SK-N-SH (cell line): ENCODE measurements around the gene CNTNAP5. TPM values are rescaled to one million over a fixed set of nuclear protein-coding genes. Genes with fewer than 3 reads are reported as not detected.

Experiments
- CTCF ChIA-PET: fragments of 300-600, 350-600 bp; formaldehyde crosslinking; extraction: SDS; loops from one replicate; lab custom pipeline; 2021; lab: Yijun Ruan, JAX
- POLR2A ChIA-PET: fragments of 350-600 bp; sonication (Branson Sonifier 250); formaldehyde crosslinking; extraction: SDS; loops from one replicate; lab custom pipeline; 2020; ENCODE audit warnings: antibody characterized with exemption, inconsistent platforms; lab: Yijun Ruan, JAX
- DNase-seq: peaks from one replicate; pipeline ENCODE4 v3.0.0; 2012
- H2AFZ ChIP-seq: fragments of 200-600 bp; sonication (generic); 2 replicates; pipeline ENCODE4 v1.8.1; 2016; ENCODE audit warnings: antibody characterized with exemption, mild to moderate bottlenecking, low read depth
- H3F3A ChIP-seq: fragments of 200-600 bp; sonication (generic); replicated peaks from 2 replicates; pipeline ENCODE3; 2016; ENCODE audit warnings: antibody characterized with exemption, mild to moderate bottlenecking; ENCODE audit not compliant: insufficient read depth
- H3K27ac ChIP-seq, 2 experiments: fragments of 200-500 bp in 1 of 2; fragments of 200-600 bp in 1 of 2; sonication (Bioruptor generic) in 1 of 2; sonication (generic), shearing (Covaris generic) in 1 of 2; 2 replicates each; pipeline versions ENCODE4 v1.5.1 to v1.6.1; 2014 to 2016; ENCODE audit warnings: low read depth in 2 of 2, inconsistent platforms in 1 of 2, low read length in 1 of 2, mild to moderate bottlenecking in 1 of 2, mixed read lengths in 1 of 2
- H3K27me3 ChIP-seq: fragments of 200-600 bp; sonication (generic), shearing (Covaris generic); 2 replicates; pipeline ENCODE4 v1.6.1; 2016; ENCODE audit warnings: mixed run types; ENCODE audit not compliant: insufficient read depth
- H3K36me3 ChIP-seq, 2 experiments: fragments of 200-500 bp in 1 of 2; fragments of 200-600 bp in 1 of 2; sonication (Bioruptor generic) in 1 of 2; sonication (generic) in 1 of 2; replicated peaks in 1 of 2; 2 replicates each; pipeline versions ENCODE3 to v1.5.1; 2014 to 2016; ENCODE audit warnings: low read length in 1 of 2, mild to moderate bottlenecking in 1 of 2; ENCODE audit not compliant: insufficient read depth in 2 of 2, control insufficient read depth in 1 of 2
- H3K4me1 ChIP-seq, 2 experiments: fragments of 200-500 bp in 1 of 2; fragments of 200-600 bp in 1 of 2; sonication (Bioruptor generic) in 1 of 2; sonication (generic), shearing (Covaris generic) in 1 of 2; 2 replicates each; pipeline versions ENCODE4 v1.5.1 to v1.6.1; 2014 to 2016; ENCODE audit warnings: low read depth in 1 of 2, low read length in 1 of 2, mixed run types in 1 of 2; ENCODE audit not compliant: insufficient read depth in 2 of 2, control insufficient read depth in 1 of 2
- H3K4me2 ChIP-seq: fragments of 200-600 bp; sonication (generic), shearing (Covaris generic); 2 replicates; pipeline ENCODE4 v1.6.1; 2017; ENCODE audit warnings: mixed run types
- H3K4me3 ChIP-seq, 2 experiments: fragments of 200-500 bp in 1 of 2; fragments of 200-600 bp in 1 of 2; sonication (Bioruptor generic) in 1 of 2; sonication (generic), shearing (Covaris generic) in 1 of 2; 2 replicates each; pipeline versions ENCODE4 v1.5.1 to v1.8.1; 2014 to 2016; ENCODE audit warnings: low read depth in 2 of 2, inconsistent platforms in 1 of 2, low read length in 1 of 2, mild to moderate bottlenecking in 1 of 2, mixed read lengths in 1 of 2, moderate library complexity in 1 of 2
- H3K79me2 ChIP-seq: fragments of 200-600 bp; sonication (generic); 2 replicates; pipeline ENCODE4 v1.8.1; 2017; ENCODE audit warnings: mild to moderate bottlenecking; ENCODE audit not compliant: insufficient read depth
- H3K9ac ChIP-seq: fragments of 200-600 bp; sonication (generic); 2 replicates; pipeline ENCODE4 v1.6.1; 2017; ENCODE audit warnings: mixed run types
- H3K9me2 ChIP-seq: fragments of 200-600 bp; sonication (generic); 2 replicates; pipeline ENCODE4 v1.6.1; 2017; ENCODE audit warnings: mixed run types
- H3K9me3 ChIP-seq: fragments of 200-600 bp; sonication (generic); 2 replicates; pipeline ENCODE4 v1.6.1; 2017; ENCODE audit warnings: mixed run types, mild to moderate bottlenecking, moderate library complexity
- H4K20me1 ChIP-seq: fragments of 200-600 bp; sonication (generic); 2 replicates; pipeline ENCODE4 v1.6.1; 2017; ENCODE audit warnings: mild to moderate bottlenecking, mixed run types; ENCODE audit not compliant: insufficient read depth
- ELF1 ChIP-seq: IDR thresholded peaks from 2 replicates; pipeline ENCODE4 v1.4.0; 2012
- EP300 ChIP-seq, 2 experiments: IDR thresholded peaks; 2 replicates each; pipeline versions ENCODE4 v1.4.0 to v1.6.1; 2012; ENCODE audit warnings: borderline replicate concordance in 1 of 2, low read depth in 1 of 2, low read length in 1 of 2
- EZH2phosphoT487 ChIP-seq: fragments of 200-600 bp; sonication (generic); IDR thresholded peaks from 2 replicates; pipeline ENCODE4 v1.6.1; 2017; ENCODE audit warnings: low read depth, mixed run types, mild to moderate bottlenecking, antibody characterized with exemption, moderate library complexity, borderline replicate concordance
- GATA2 ChIP-seq: sonication (generic); formaldehyde crosslinking; IDR thresholded peaks from 2 replicates; pipeline ENCODE4 v1.5.0; 2020; ENCODE audit warnings: mild to moderate bottlenecking, missing genetic modification reagents
- IRF3 ChIP-seq: fragments of 150-350 bp; IDR thresholded peaks from 2 replicates; pipeline ENCODE4 v1.6.1; 2016; ENCODE audit warnings: mild to moderate bottlenecking, low read depth, low read length
- MEF2A ChIP-seq: IDR thresholded peaks from 2 replicates; pipeline ENCODE4 v1.4.0; 2012; ENCODE audit warnings: low read depth, borderline replicate concordance
- NFIC ChIP-seq: IDR thresholded peaks from 2 replicates; pipeline ENCODE4 v1.4.0; 2012; ENCODE audit warnings: borderline replicate concordance
- NRF1 ChIP-seq: IDR thresholded peaks from 2 replicates; pipeline ENCODE4 v1.6.1; 2012; ENCODE audit warnings: low read depth, mild to moderate bottlenecking, low read length
- PBX3 ChIP-seq: IDR thresholded peaks from 2 replicates; pipeline ENCODE4; 2012
- RAD21 ChIP-seq: IDR thresholded peaks from 2 replicates; pipeline ENCODE4 v1.6.1; 2012; ENCODE audit warnings: mild to moderate bottlenecking, low read length
- RFX5 ChIP-seq: IDR thresholded peaks from 2 replicates; pipeline ENCODE4 v1.6.1; 2012; ENCODE audit warnings: mild to moderate bottlenecking, improper control_type of control experiment, low read length
- RXRA ChIP-seq: IDR thresholded peaks from 2 replicates; pipeline ENCODE4 v1.4.0; 2012; ENCODE audit warnings: low read depth, mild to moderate bottlenecking, borderline replicate concordance
- SMC3 ChIP-seq: IDR thresholded peaks from 2 replicates; pipeline ENCODE4 v1.6.1; 2012; ENCODE audit warnings: low read depth, low read length, improper control_type of control experiment
- TEAD4 ChIP-seq: IDR thresholded peaks from 2 replicates; pipeline ENCODE4 v1.4.0; 2012; ENCODE audit warnings: mild to moderate bottlenecking, borderline replicate concordance; ENCODE audit not compliant: insufficient read depth
- YY1 ChIP-seq: IDR thresholded peaks from 2 replicates; pipeline ENCODE4 v1.4.0; 2012; ENCODE audit warnings: low read depth, mild to moderate bottlenecking
- WGBS: methylation state at CpG from one replicate; pipeline ENCODE4 v1.1.6; 2017; ENCODE audit warnings: low lambda C conversion rate; 5-methylcytosine and 5-hydroxymethylcytosine counted together
- polyA plus RNA-seq, 3 experiments: library from polyadenylated mRNA; depleted of rRNA; stranded (reverse); fragments of >200 nt; gene quantifications; 2 replicates each; pipeline ENCODE4 v1.2.3, GENCODE V29; 2012
- TF ChIP-seq, protein P1 (sequence below): fragments of 200-600 bp; sonication (generic); IDR thresholded peaks from 2 replicates; pipeline ENCODE4 v1.6.1; 2017; ENCODE audit warnings: antibody characterized with exemption, mild to moderate bottlenecking, moderate library complexity

CNTNAP5 gene
- polyA plus RNA-seq, 1 of the 3 experiments (the other 2 are of a cell fraction), result 0.08 TPM

GRCh38 chr2:124153713-124154112, 128.6 kb downstream of the CNTNAP5 start (continued):
- TF ChIP-seq, protein P1, sequence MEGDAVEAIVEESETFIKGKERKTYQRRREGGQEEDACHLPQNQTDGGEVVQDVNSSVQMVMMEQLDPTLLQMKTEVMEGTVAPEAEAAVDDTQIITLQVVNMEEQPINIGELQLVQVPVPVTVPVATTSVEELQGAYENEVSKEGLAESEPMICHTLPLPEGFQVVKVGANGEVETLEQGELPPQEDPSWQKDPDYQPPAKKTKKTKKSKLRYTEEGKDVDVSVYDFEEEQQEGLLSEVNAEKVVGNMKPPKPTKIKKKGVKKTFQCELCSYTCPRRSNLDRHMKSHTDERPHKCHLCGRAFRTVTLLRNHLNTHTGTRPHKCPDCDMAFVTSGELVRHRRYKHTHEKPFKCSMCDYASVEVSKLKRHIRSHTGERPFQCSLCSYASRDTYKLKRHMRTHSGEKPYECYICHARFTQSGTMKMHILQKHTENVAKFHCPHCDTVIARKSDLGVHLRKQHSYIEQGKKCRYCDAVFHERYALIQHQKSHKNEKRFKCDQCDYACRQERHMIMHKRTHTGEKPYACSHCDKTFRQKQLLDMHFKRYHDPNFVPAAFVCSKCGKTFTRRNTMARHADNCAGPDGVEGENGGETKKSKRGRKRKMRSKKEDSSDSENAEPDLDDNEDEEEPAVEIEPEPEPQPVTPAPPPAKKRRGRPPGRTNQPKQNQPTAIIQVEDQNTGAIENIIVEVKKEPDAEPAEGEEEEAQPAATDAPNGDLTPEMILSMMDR, result no peak
- no peak for TF ChIP-seq ELF1

DNA sequence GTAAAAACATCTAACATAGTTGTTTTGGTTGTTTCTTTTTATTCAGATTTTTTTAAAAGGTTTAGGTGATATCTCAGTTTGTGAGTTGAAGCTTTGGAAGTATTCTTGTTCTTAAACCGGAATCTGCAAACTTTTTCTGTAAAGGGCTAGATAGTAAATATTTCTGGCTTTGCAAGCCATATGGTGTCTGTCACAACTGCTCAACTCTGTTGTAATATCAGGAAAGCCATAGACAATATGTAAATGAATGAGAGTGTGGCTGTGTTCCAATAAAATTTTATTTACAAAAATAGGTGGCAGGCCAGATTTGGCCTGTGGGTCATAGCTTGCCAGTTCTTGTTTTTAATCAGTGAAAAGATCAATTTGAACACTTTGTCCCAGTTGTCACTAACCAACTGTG, 134.1 kb downstream of the CNTNAP5 start:
- Histone ChIP-seq H3K27ac (no peak overlapping the region), H3K27me3 (no peaks in the 10 kb centered on the region), H3F3A (no peaks in the 10 kb centered on the region), H3K4me3 (no peak overlapping the region), H3K36me3 (no peaks in the 10 kb centered on the region), H3K79me2 (no peaks in the 10 kb centered on the region), H3K9me3 (no peaks in the 10 kb centered on the region), H2AFZ (no peak overlapping the region), H3K4me1 (peaks cover 0 to 3% of the 10 kb centered on the region in 2 experiments; a peak in 2 of 4 replicates), H3K9ac (no peak overlapping the region), H3K4me2 (no peak overlapping the region), H3K9me2 (no peaks in the 10 kb centered on the region), H4K20me1 (no peaks in the 10 kb centered on the region)
- no peak for DNase-seq
- WGBS, result 11% methylated on average over 1 of the region's 1 CpG
- CTCF ChIA-PET, result no interaction called here
- POLR2A ChIA-PET, result no interaction called here
- TF ChIP-seq TEAD4, result no peak

DNA sequence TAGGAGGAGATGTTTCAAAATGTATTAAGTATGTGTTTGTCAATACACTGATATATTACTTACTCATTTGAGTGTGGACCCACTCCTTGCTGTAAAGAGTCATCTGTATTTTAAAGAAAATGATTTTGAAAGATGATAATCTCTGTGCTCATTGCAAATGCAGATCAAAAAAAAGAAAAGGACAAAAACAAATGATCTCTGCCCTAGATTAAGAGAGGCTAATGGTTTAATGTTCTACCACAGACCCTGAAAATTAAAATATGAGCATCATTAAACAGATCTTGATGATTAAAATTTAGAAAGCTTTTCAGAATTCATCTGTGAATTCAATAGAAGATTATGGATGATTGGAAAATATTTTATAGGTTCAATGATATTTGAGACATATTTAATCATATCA, 136.5 kb downstream of the CNTNAP5 start:
- H3K9me2 ChIP-seq, result no peaks in the 10 kb centered on the region
- POLR2A ChIA-PET, result no interaction called here
- DNase-seq, result no peak
- H3K36me3 ChIP-seq, result no peaks in the 10 kb centered on the region
- H3K27ac ChIP-seq, result no peak overlapping the region; a peak in 1 of 4 replicates
- H3K9me3 ChIP-seq, result no peaks in the 10 kb centered on the region
- no peak for TF ChIP-seq RAD21
- TF ChIP-seq EZH2phosphoT487, result no peak
- TF ChIP-seq, protein P1, result no peak
- TF ChIP-seq GATA2 (CRISPR knock-in tag), result peak; percentile 35
- TF ChIP-seq RFX5, result no peak
- TF ChIP-seq PBX3, result no peak
- no peak for TF ChIP-seq SMC3
- peak in 1 of 2 experiments; percentile 60; a peak in 1 of 4 replicates for TF ChIP-seq EP300 (IDR thresholded peaks at IDR 0.05; ENCODE audit: borderline replicate concordance in 1 of 2, low read depth in 1 of 2, low read length in 1 of 2)
- TF ChIP-seq YY1, result no peak
- TF ChIP-seq NRF1, result no peak
- TF ChIP-seq RXRA, result no peak
- no peak for TF ChIP-seq IRF3
- TF ChIP-seq MEF2A, result no peak
- no peak for TF ChIP-seq NFIC
- H3K4me1 ChIP-seq, result peaks cover 0 to 3% of the 10 kb centered on the region in 2 experiments; a peak in 2 of 4 replicates
- CTCF ChIA-PET, result interaction anchor here (0.6 kb wide), 1 partner anchor 149 kb away, joined by 3 read pairs; no protein-coding TSS in a partner anchor
- H3K27me3 ChIP-seq, result no peaks in the 10 kb centered on the region
- no peak overlapping the region for H3K4me2 ChIP-seq
- H3K79me2 ChIP-seq, result no peaks in the 10 kb centered on the region
- H2AFZ ChIP-seq, result no peak overlapping the region
- no peaks in the 10 kb centered on the region for H4K20me1 ChIP-seq
- H3K9ac ChIP-seq, result no peak overlapping the region
- no peaks in the 10 kb centered on the region for H3F3A ChIP-seq
- no peak overlapping the region for H3K4me3 ChIP-seq
